Kidney glomerular epithelial cell (primary cell): Measurements from ENCODE around the gene CCM2.
"Not testable (repeated sequence)": the region's sequence is repeated elsewhere in the genome, so short reads cannot be mapped to it uniquely, and the experiment has no call there.

Experiments
- DNase-seq: peaks from one replicate; lab custom pipeline; 2025; lab: John Stamatoyannopoulos, UW

The CCM2 gene

GRCh38 chr7:44982535-44982923 lies 17.5 kb upstream of the CCM2 start:
- no peak for DNase-seq

DNA sequence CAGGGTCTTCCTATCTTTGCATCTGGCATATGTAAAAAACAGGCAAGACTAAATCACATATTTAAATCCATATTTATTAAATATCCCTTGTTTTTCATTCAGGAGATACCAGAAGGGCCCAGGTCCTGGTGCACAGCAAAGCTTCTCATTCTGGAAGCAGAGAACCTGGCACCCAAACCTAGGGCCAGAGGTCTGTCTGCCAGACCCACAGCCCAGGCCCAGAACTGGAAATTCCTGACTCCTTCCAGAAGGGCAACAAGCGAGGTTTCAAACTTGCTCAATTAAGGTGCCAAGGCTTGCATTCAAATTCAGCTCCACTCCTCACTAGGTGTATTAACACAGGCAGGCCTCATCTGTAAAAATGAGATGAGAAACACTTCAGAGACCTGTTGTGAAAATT lies 17.0 kb upstream of the CCM2 start:
- no peak for DNase-seq

DNA sequence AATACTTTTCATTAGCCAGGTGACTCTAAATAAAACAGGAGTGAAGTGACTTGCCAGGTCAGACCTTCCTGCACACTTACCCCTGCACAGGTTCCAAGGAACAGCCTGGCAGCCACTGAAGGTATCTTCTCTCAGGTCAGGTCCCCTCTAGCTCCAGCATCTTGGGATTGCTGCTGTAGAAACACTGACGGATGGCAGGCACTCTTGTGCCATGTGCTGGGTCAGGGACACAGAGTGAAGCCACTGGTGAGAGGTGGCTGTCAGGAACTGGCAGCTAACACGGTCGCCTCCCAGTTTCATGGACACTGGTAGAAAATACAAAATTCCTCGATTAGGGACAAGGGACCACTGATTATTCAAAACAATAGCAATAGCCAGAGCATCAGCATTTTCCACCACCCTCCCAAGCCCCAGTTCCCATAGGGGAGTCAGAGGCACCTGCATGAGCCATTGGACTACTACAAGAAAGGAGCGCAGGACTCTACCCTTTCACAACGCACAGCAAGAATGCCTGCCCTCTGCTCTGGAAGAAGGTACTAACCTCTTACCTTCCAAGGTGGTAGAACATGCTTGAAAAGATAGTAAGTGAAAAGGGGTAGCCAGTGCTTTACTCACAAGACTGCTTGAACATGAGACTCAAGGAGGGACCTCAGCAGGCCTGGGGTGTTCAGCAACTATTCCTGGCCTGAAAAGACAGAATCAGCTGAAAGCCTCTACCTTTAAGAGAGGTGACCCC lies 16.1 kb upstream of the CCM2 start:
- DNase-seq: no peak

DNA sequence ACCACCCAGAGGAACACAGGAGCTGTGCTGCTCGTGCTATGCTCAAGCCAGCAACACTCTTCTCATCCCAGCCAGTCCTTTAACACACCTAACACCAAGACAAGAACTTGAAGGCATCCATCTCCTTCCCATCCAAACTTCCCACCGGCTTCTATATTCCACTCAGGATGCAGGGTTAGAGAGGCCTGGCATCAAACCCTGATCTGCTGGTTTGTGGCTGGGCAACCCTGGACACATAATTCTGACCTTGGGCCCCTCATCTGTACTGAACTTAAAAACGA lies 15.6 kb upstream of the CCM2 start:
- no peak for DNase-seq

DNA sequence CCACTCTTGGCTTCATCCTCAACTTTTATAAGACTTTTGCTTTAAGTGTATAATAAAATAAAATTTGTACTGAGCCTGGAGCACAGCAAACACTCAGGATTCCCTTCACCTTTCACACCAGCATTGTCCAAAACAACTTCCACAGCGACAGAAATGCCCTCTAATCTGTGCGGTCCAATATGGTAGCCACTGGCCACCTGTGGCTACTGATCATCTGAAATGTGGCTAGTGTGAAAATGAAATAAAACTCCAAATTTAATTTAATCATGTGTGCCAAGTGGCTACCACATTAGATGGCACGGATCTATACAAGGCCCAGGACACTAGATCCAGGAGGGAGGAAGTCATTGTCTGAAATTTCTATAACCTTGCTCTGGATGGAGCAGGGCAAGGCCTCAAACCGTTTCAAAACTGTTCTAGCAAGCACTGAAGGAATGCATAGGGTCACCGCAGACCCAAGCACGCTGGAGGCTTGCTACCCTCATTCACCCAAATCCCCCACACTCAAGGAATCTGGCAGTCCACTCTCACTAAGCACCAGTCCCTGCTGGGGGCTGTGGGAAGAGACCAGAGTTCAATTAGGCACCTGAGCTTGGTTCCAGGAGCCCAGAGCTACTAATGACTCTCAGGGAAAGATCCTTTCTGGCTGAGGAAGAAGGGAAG lies 14.8 kb upstream of the CCM2 start:
- no peak for DNase-seq

- DNase-seq: no peak
Observed at GRCh38 chr7:44985900-44986217, 14.1 kb upstream of the CCM2 start.

GRCh38 chr7:44986218-44987053 lies 13.6 kb upstream of the CCM2 start:
- DNase-seq: peak; percentile 87

DNA sequence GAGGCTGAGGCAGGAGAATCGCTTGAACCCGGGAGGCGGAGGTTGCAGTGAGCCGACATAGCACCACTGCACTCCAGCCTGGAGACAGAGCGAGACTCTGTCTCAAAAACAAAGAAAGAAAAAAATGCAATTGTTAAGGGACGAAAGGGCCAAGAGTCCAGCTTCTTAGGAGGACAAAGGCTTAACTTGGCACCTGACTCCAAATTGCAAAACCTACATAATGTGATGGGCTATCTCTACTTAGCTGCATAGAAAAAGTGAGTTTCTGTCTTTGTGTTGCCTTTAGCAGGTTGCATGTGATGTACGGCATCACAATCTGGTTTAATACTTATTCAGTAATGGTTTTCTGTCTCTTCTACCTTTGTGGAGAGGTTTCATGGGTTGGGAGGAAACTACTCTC lies 12.5 kb upstream of the CCM2 start:
- DNase-seq: no peak

- no peak for DNase-seq
Observed at GRCh38 chr7:44987996-44988395, 12.0 kb upstream of the CCM2 start.

GRCh38 chr7:44988701-44989100 lies 11.3 kb upstream of the CCM2 start:
- DNase-seq: no peak

- no peak for DNase-seq
Observed at GRCh38 chr7:44989132-44989531, 10.9 kb upstream of the CCM2 start.

DNA sequence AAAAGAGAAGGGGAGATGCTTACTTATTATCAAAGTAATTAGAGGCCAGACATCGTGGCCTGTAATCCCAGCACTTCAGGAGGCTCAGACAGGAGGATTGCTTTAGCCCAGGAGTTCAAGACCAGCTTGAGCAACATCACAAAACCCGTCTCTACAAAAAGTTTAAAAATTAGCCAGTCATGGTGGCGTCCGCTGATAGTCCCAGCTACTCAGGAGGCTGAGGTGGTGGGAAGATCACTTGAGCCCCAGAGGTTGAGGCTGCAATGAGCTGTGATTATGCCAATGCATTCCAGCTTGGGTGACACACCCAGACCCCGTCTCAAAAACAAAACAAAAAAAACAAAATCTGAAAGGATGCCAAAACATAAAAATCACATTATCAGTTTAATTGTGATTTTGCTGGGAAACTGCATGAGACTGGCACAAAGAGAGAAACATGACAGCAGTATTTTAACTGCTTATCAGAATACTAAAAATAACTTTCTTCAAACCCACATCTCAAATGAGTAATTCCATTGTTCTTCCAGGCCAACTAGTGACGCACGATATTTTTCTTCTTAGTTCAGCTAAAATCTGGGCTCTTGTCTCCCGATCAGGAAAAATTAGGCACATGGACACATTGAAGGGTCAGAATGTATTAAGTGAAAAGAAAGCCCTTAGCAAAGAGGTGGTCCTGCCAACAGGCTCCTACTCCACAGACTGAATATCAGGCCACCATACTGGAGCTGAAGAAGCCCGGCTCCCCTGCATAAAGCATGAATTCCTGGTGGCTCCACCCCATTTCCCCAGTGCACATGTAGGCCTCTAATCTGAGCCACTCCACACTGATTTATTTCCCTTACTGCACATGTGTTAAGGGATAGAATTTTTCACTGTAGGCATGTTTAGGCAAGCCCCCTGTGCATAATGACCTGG lies 9.6 kb upstream of the CCM2 start:
- peak; percentile 64 for DNase-seq

- DNase-seq: not testable (repeated sequence)
Observed at GRCh38 chr7:44992004-44992795, 7.8 kb upstream of the CCM2 start.

DNA sequence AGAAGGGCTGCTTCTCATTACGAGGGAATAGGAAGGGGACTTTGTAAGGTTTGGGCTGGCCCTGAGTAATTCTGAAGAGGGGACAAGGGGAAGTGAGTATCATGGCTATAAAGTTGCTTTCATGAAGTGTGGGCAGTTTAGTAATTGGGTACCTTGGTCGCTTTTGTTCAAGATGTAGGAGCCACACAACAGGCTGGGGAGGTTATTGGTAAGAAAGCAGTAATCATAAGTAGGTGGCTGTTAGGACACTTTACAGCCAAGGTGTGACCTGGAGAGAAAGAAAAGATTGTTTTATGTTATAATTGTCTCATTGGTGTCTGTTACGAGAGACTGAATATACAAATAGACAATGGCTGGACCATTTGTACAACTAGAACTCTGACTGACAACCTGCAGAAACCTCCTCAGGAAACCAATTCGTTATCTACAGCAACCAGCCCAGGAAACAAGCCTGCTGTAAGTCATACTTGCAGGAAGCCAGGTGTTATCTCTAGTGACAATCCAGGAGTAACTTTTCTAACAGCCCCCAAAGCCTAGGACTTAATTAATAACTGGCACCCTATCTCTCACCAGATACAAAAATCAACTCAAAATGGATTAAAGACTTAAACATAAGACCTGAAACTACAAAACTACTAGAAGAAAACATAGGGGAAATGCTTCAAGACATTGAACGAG lies 5.0 kb upstream of the CCM2 start:
- no peak for DNase-seq

- no peak for DNase-seq
Observed at GRCh38 chr7:44995555-44996493, 4.2 kb upstream of the CCM2 start.

DNA sequence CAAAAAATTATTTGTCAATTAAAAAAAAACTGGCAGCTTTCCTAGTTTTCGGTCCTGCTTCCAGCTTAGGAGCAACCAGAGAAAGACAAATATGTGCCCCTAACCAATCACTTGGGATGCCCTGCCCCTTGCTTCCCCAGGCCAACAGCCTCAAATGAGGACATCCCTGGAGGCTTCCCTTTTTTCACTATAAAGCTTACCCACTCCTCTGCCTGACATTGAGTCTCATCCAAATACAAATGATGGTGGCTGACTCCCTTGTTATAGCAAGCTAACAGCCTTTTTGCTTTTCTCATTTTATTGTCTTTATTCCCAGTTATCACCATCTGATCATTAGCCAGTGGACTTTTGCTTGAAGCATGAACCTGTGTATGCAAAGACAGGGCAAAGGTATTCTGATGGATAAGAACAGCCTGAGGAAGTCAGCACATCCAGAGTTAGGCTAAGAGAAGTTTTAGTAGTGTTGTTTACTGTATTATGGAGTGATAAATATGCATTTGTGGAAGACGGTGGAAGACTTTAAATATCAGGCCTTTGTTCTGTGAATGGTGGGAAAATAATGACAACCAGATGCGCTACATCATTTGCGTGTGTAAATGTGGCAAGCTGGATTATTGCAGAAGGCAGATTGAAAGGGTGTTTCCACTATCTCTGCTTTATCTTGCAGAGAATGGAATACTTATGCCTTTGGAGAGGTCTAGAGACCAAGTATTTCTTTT lies 1.7 kb upstream of the CCM2 start:
- no peak for DNase-seq

- DNase-seq: peak; percentile 96
Observed at GRCh38 chr7:44999245-45000092, 532 bp upstream of the CCM2 start.

DNA sequence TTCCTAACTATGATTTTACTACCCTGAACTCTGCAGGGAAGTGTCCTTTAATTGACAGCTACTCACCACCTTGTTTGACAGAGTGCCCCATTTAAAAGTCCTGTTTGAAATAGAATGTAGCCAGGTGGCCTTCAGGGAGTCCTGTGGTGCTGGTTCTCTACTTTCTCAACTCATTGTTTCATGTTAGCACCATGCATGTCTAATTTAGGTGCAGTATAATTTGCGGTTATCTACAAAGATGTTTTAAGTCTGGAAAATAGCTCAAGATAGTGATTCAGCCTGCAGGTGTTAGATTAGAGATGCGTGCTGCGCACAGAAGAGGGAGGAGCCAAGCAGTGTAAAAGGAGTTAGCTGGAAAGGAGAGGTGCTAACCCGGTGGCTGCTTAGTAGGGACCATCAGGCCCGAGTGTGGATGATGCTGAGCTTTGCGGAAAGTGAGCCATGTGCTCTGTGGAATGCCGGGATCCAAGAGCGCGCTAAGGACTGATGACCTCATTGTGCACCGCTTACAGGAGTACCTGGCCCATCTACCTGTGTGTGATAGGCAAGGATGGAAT lies 1.2 kb downstream of the CCM2 start:
- DNase-seq: peak; percentile 36
